Measurements from ENCODE around the gene LYZL1. TPM values are rescaled to one million over a fixed set of nuclear protein-coding genes. Genes with fewer than 3 reads are reported as not detected.

The LYZL1 gene
- total RNA-seq, 2 experiments from 2014 or later = not detected

DNA sequence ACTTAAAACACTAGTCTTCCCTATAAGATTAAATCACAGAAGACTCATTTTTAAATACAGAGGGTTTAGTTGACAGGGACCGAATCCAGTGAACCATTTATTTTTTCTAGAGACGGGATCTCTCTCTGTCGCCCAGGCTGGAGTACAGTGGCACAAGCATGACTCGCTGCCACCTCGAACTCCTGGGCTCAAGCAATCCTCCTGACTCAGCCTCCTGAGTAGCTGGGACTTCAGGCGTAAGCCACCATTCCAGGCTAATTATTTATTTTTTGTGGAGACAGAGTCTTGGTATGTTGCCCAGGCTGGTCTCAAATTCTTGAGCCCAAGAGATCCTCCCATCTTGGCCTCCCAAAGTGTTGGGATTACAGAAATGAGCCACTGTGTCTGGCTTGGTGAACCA lies 20.9 kb upstream of the LYZL1 start:
- Mint-ChIP-seq H3K27me3 (peaks cover 8% of the 10 kb centered on the region), H3K9me3 (no peaks in the 10 kb centered on the region), H3K36me3 (ENCODE audit: low read depth) (no peaks in the 10 kb centered on the region), H3K4me3 (no peak overlapping the region), H3K27ac (no peak overlapping the region), H3K4me1 (ENCODE audit: low read depth) (no peaks in the 10 kb centered on the region)
- Histone ChIP-seq H3K36me3 (ENCODE audit: insufficient read depth, low read length) (no peaks in the 10 kb centered on the region), H3K4me3 (ENCODE audit: low read length) (no peak overlapping the region), H3K27me3 (ENCODE audit: control insufficient read depth in 1 of 2, insufficient read depth in 2 of 2, low read length in 2 of 2) (peaks cover 0 to 2% of the 10 kb centered on the region in 2 experiments), H3K27ac (ENCODE audit: low read depth in 1 of 2, low read length in 2 of 2) (no peak overlapping the region), H3K9me3 (ENCODE audit: control insufficient read depth in 1 of 2, insufficient read depth in 1 of 2, low read length in 2 of 2) (no peaks in the 10 kb centered on the region), H3K4me1 (ENCODE audit: insufficient read depth, low read length) (no peaks in the 10 kb centered on the region)
- ChIA-PET CTCF (no interaction called here), POLR2A (no interaction called here)
- TF ChIP-seq, protein P1, sequence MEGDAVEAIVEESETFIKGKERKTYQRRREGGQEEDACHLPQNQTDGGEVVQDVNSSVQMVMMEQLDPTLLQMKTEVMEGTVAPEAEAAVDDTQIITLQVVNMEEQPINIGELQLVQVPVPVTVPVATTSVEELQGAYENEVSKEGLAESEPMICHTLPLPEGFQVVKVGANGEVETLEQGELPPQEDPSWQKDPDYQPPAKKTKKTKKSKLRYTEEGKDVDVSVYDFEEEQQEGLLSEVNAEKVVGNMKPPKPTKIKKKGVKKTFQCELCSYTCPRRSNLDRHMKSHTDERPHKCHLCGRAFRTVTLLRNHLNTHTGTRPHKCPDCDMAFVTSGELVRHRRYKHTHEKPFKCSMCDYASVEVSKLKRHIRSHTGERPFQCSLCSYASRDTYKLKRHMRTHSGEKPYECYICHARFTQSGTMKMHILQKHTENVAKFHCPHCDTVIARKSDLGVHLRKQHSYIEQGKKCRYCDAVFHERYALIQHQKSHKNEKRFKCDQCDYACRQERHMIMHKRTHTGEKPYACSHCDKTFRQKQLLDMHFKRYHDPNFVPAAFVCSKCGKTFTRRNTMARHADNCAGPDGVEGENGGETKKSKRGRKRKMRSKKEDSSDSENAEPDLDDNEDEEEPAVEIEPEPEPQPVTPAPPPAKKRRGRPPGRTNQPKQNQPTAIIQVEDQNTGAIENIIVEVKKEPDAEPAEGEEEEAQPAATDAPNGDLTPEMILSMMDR (IDR thresholded peaks at IDR 0.05) = no peak
- no peak for ATAC-seq (ENCODE audit: poor library complexity)
- intact Hi-C loops (cut with DNase I, micrococcal nuclease) = no loop called here
- DNase-seq = no peak

DNA sequence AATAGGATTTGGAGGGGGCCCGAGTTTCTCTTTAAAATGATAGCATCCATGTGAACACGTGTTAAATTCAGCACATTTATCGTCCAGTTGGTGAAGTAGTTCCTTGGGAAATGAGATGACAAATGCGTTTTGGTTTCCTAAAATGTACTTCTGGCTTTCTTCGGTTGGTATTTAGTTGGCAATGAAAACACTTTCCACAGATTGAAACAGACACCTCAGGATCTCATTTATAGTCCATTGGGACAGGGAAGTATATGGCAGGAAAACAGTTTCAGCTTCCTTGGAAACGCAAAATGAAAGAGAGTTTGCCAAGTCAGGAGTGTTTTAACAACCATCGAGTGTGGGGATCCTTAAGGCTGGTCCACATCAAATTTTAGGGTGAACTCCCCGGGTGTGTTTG lies 19.4 kb upstream of the LYZL1 start:
- POLR2A ChIA-PET = no interaction called here
- intact Hi-C loops (cut with DNase I, micrococcal nuclease) = no loop called here
- H3K27ac Mint-ChIP-seq = no peak overlapping the region

DNA sequence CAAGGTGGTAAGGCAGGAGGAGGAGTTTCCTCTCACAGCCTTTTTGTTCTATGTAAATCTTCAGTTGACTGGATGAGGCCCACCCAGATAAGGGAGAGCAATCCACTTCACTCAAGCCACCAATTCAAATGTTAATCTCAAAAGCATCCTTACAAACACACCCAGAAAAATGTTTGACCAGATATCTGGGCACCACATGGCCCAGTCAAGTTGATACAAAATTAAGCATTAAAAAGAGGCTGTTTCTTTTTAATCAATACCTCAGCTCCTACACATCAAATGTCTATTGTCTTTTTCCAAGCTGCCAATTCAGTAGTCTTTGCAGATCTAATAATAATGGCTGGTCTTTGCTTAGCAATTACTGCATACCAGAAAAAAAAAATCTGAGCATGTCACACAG lies 18.0 kb upstream of the LYZL1 start:
- Histone ChIP-seq H3K27ac (ENCODE audit: low read depth in 1 of 2, low read length in 2 of 2) (no peak overlapping the region), H3K9me3 (ENCODE audit: control insufficient read depth in 1 of 2, insufficient read depth in 1 of 2, low read length in 2 of 2) (no peaks in the 10 kb centered on the region), H3K4me3 (ENCODE audit: low read length) (no peak overlapping the region), H3K36me3 (ENCODE audit: insufficient read depth, low read length) (no peaks in the 10 kb centered on the region), H3K27me3 (ENCODE audit: control insufficient read depth in 1 of 2, insufficient read depth in 2 of 2, low read length in 2 of 2) (no peaks in the 10 kb centered on the region), H3K4me1 (ENCODE audit: insufficient read depth, low read length) (no peaks in the 10 kb centered on the region)
- POLR2A ChIA-PET = no interaction called here
- ATAC-seq (ENCODE audit: poor library complexity) (no peak), DNase-seq (no peak)
- H3K27me3 Mint-ChIP-seq = peaks cover 4% of the 10 kb centered on the region
- TF ChIP-seq, protein P1 (IDR thresholded peaks at IDR 0.05) = no peak
- H3K4me3 Mint-ChIP-seq = no peak overlapping the region
- no peak overlapping the region for H3K27ac Mint-ChIP-seq
- H3K36me3 Mint-ChIP-seq (ENCODE audit: low read depth) = no peaks in the 10 kb centered on the region
- intact Hi-C loops (cut with DNase I, micrococcal nuclease) = no loop called here
- H3K9me3 Mint-ChIP-seq = no peaks in the 10 kb centered on the region
- CTCF ChIA-PET = no interaction called here
- no peaks in the 10 kb centered on the region for H3K4me1 Mint-ChIP-seq (ENCODE audit: low read depth)

More for the DNA sequence above, 19.4 kb upstream of the LYZL1 start:
- Histone ChIP-seq H3K4me3 (ENCODE audit: low read length) (no peak overlapping the region), H3K4me1 (ENCODE audit: insufficient read depth, low read length) (no peaks in the 10 kb centered on the region), H3K36me3 (ENCODE audit: insufficient read depth, low read length) (no peaks in the 10 kb centered on the region), H3K9me3 (ENCODE audit: control insufficient read depth in 1 of 2, insufficient read depth in 1 of 2, low read length in 2 of 2) (no peaks in the 10 kb centered on the region), H3K27ac (ENCODE audit: low read depth in 1 of 2, low read length in 2 of 2) (no peak overlapping the region), H3K27me3 (ENCODE audit: control insufficient read depth in 1 of 2, insufficient read depth in 2 of 2, low read length in 2 of 2) (no peaks in the 10 kb centered on the region)
- H3K27me3 Mint-ChIP-seq = no peaks in the 10 kb centered on the region
- ATAC-seq (ENCODE audit: poor library complexity) (no peak), DNase-seq (no peak)
- no peaks in the 10 kb centered on the region for H3K4me1 Mint-ChIP-seq (ENCODE audit: low read depth)
- TF ChIP-seq, protein P1 (IDR thresholded peaks at IDR 0.05) = no peak
- H3K4me3 Mint-ChIP-seq = no peak overlapping the region
- no peaks in the 10 kb centered on the region for H3K36me3 Mint-ChIP-seq (ENCODE audit: low read depth)
- H3K9me3 Mint-ChIP-seq = no peaks in the 10 kb centered on the region
- CTCF ChIA-PET = no interaction called here

All from CD4-positive, alpha-beta T cell (primary cell).